GM12891 (cell line): ENCODE data around the gene MOB1A.
"Not testable (repeated sequence)": the region's sequence is repeated elsewhere in the genome, so short reads cannot be mapped to it uniquely, and the experiment has no call there.

ENCODE experiments used
- DNase-seq: peaks from one replicate; pipeline ENCODE4 v3.0.0; 2011; ENCODE audit warnings: low spot score; ENCODE audit not compliant: insufficient read length
- FAIRE-seq: peaks from 2 replicates; lab custom pipeline; 2011; peaks lifted over from hg19 to GRCh38; lab: Jason Lieb, UNC
- PAX5 ChIP-seq: IDR thresholded peaks from 2 replicates; pipeline ENCODE4 v1.6.1; 2011; ENCODE audit warnings: low read length, moderate library complexity, mild to moderate bottlenecking; ENCODE audit not compliant: insufficient read depth, severe bottlenecking
- POLR2A ChIP-seq: IDR thresholded peaks from 2 replicates; pipeline ENCODE4 v1.6.1; 2011; ENCODE audit warnings: low read depth, low read length, control low read depth
- POLR2AphosphoS5 ChIP-seq: IDR thresholded peaks from 2 replicates; pipeline ENCODE4 v1.6.1; 2011; ENCODE audit warnings: low read depth, low read length, control low read depth
- POU2F2 ChIP-seq: IDR thresholded peaks from 2 replicates; pipeline ENCODE4 v1.6.1; 2011; ENCODE audit warnings: low read depth, mild to moderate bottlenecking, control low read depth, low read length, moderate library complexity
- SPI1 ChIP-seq: IDR thresholded peaks from 2 replicates; pipeline ENCODE4 v1.6.1; 2011; ENCODE audit warnings: low read depth, low read length, control low read depth
- TAF1 ChIP-seq: IDR thresholded peaks from 2 replicates; pipeline ENCODE4 v1.6.1; 2011; ENCODE audit warnings: low read depth, low read length, control low read depth

MOB1A gene

GRCh38 chr2:74188018-74188601 lies 9.4 kb upstream of the MOB1A start:
- TF ChIP-seq POLR2AphosphoS5 (no peak), PAX5 (no peak), SPI1 (no peak), TAF1 (no peak), POLR2A (no peak), POU2F2 (no peak)
- DNase-seq (no peak), FAIRE-seq (no peak)

- DNase-seq, FAIRE-seq: not testable (repeated sequence)
These were observed 8.0 kb upstream of the MOB1A start for GRCh38 chr2:74186706-74187105.

- FAIRE-seq (peak; percentile 81), DNase-seq (peak; percentile 40)
- TF ChIP-seq PAX5 (peak; percentile 55), SPI1 (peak; percentile 36; the same call in 1 of the 2 replicates), POLR2AphosphoS5 (no peak), POU2F2 (no peak)
These were observed 7.4 kb upstream of the MOB1A start for GRCh38 chr2:74186038-74186437.

DNA sequence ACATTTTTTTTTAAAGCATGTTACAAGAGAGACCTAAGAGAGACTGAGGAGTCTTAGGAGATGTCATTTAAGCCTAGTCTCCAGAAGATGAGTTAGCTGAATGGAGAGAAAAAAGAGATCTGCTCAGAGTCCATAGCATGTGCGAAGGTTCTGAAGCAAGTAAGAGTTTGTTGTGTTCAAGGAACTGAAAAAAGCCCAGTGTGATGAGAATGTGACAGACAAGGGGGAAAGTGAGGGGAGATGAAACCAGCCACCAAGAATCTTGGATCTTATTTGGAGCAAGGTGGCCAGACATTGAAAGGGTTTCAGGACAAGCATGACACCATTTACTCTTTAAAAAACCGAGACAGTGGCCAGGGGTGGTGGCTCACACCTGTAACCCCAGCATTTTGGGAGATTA lies 5.2 kb upstream of the MOB1A start:
- TF ChIP-seq POU2F2, result no peak
- TF ChIP-seq TAF1, result no peak
- no peak for TF ChIP-seq POLR2A
- TF ChIP-seq POLR2AphosphoS5, result no peak
- TF ChIP-seq PAX5, result no peak
- peak; percentile 52 for TF ChIP-seq SPI1
- DNase-seq (no peak), FAIRE-seq (no peak)

DNA sequence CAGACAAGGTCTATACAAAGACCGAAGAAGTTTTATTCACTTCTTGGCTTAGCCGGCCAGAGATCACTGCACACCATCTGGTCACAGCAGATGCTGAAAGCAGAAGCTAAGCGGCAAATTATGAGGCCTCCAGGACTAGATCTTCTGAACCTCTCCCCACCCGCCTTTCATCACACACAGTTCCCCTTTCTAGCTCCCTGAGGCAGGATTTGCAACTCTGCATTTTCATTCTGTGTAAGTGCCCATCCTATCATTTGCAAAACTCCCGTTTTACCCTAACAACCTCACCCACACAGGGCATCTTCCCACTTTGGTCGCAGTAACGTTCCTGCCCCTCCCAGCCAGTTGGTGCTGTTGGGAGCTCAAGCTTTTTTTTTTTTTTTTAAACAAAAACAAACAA lies 3.1 kb upstream of the MOB1A start:
- no peak for TF ChIP-seq PAX5
- peak; percentile 84; the same call in 1 of the 2 replicates for TF ChIP-seq POU2F2
- peak; percentile 98 for TF ChIP-seq SPI1
- 0 out of 2 replicates have a peak, but pooled peaks have one; percentile 23 for TF ChIP-seq POLR2AphosphoS5
- TF ChIP-seq POLR2A, result 0 out of 2 replicates have a peak, but pooled peaks have one; percentile 30
- no peak for TF ChIP-seq TAF1
- FAIRE-seq, result peak; percentile 84
- no peak for DNase-seq

DNA sequence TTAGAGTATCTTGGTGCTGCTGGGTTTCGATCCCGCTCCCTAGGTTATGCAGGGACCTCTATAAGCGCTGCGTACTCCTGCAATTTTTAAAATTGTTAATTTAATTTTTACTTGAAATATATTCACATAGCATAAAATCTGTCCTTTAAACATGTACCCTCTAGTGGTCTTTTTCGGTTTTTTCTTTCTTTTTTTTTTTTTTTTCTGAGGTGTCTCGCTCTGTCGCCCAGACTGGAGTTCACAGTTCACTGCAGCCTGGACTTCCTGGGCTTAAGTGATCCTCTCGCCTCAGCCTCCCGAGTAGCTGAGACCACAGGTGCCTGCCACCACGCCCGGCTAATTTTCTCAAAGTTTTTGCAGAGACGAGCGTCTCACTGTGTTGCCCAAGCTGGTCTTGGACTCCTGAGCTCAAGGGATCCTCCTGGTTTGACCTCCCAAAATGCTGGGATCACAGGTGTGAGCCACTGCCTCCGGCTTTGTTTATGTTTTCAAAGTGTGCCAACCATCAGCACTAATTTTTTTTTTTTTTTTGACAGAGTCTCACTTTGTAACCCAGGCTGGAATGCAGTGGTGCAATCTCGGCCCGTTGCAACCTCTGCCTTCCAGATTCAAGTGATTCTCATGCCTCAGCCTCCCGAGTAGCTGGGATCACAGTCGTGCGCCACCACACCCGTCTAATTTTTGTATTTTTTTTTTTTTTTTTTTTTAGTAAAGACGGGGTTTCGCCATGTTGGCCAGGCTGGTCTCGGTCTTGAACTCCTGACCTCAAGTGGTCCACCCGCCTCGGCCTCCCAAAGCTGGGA lies 585 bp upstream of the MOB1A start:
- TF ChIP-seq SPI1 (no peak), TAF1 (peak; percentile 28; the same call in 1 of the 2 replicates), POLR2A (no peak), PAX5 (peak; percentile 85)
- no peak for FAIRE-seq
- DNase-seq, result no peak

DNA sequence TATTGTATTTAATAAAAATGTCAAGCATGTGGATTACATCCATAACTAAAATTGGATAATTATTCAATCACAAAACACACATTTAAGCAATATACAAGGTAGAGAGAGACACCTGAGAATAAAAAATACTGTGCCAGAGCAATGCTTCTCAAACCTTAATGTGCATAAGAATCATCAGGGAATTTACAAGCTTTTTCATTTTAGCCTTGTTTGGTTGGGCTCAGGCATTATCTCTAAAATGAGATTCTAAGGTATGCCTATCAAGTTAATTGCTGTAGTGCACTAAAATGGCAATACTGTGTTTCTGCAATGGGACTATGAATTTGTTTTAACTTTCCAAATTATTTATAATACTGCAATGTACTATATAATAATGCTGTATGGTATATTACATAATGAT lies 983 bp downstream of the MOB1A start:
- FAIRE-seq, result no peak
- TF ChIP-seq POU2F2 (no peak), PAX5 (no peak), TAF1 (no peak), POLR2A (no peak), POLR2AphosphoS5 (no peak), SPI1 (no peak)
- no peak for DNase-seq

GRCh38 chr2:74174909-74175308 lies 3.8 kb downstream of the MOB1A start:
- TF ChIP-seq TAF1 (no peak), PAX5 (no peak), POLR2AphosphoS5 (peak; percentile 46; the same call in 1 of the 2 replicates), POLR2A (no peak), SPI1 (no peak), POU2F2 (no peak)
- FAIRE-seq (no peak), DNase-seq (no peak)

DNA sequence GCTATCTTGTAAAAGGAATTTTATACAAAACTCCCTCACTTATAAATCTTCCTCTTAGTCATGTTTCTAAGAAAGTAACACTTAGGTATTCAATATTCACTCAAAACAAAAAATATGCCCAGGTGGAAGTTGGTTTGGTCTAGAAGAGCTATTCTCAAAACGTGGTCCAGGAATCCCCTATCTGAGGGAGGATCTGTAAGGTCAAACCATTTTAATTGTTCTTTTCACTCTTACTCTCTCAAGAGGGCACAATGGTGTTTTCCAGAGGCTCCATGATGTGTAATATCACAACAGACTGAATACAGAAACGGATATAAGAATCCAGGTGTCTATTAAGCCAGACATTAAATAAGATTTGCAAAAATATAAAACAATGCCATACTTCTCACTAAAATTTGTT lies 9.9 kb downstream of the MOB1A start:
- DNase-seq (no peak), FAIRE-seq (no peak)
- TF ChIP-seq POLR2A, result no peak
- no peak for TF ChIP-seq POLR2AphosphoS5
- TF ChIP-seq SPI1, result no peak
- no peak for TF ChIP-seq POU2F2
- no peak for TF ChIP-seq TAF1
- no peak for TF ChIP-seq PAX5

GRCh38 chr2:74164761-74165160 lies 13.9 kb downstream of the MOB1A start:
- TF ChIP-seq POLR2A (no peak), POU2F2 (no peak), POLR2AphosphoS5 (no peak), TAF1 (no peak), SPI1 (no peak), PAX5 (no peak)
- no peak for FAIRE-seq
- no peak for DNase-seq
